Left renal cortex interstitium (tissue), 4 donors: Measurements from ENCODE around the gene LRRC74B. TPM values are rescaled to one million over a fixed set of nuclear protein-coding genes. Genes with fewer than 3 reads are reported as not detected.

Source experiments
- DNase-seq, 4 donors: peaks; one replicate each; pipeline ENCODE4 v3.0.0-alpha.2; 2013; ENCODE audit warnings: low read depth in 4 of 4, low spot score in 2 of 4, missing footprints in 1 of 4
- polyA plus RNA-seq, 4 donors: library from polyadenylated mRNA; unstranded; fragments of 120-200 nt; gene quantifications; one replicate each; pipeline ENCODE4 v1.2.1, GENCODE V29; 2013; ENCODE audit not compliant: insufficient read length in 4 of 4

LRRC74B gene
- polyA plus RNA-seq, 4 donors, result 0.16 to 0.30 (median 0.19) TPM

- DNase-seq, result no peak
Measured at GRCh38 chr22:21013657-21014201, 32.0 kb upstream of the LRRC74B start.

DNA sequence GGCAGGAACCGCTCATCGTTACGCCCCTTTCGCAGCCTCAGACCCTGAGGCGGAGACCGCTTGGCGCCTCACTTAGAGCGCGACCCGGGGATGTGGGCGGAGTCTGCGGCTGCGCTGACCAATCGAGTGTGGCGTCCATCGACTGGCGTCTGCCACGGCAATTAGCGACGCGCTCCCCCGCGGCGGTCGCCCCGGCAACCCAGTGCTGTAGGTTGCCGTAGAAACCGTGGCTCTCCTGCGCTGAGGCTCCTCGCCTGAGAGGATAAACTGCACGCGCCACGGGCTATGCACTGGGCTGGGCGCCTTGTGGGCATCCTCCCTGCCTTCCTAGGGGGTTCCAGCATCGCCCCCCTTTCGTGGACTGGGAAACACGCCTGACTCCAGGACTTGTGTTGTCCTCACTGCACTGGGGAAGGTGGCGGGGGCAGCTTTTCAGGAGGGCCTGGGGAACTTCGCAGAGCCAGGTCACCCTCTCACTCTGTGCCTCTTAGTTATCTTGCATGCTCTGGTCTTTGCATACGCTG lies 31.5 kb upstream of the LRRC74B start:
- DNase-seq, result peak; percentile 79 to 91 (median 87)

DNA sequence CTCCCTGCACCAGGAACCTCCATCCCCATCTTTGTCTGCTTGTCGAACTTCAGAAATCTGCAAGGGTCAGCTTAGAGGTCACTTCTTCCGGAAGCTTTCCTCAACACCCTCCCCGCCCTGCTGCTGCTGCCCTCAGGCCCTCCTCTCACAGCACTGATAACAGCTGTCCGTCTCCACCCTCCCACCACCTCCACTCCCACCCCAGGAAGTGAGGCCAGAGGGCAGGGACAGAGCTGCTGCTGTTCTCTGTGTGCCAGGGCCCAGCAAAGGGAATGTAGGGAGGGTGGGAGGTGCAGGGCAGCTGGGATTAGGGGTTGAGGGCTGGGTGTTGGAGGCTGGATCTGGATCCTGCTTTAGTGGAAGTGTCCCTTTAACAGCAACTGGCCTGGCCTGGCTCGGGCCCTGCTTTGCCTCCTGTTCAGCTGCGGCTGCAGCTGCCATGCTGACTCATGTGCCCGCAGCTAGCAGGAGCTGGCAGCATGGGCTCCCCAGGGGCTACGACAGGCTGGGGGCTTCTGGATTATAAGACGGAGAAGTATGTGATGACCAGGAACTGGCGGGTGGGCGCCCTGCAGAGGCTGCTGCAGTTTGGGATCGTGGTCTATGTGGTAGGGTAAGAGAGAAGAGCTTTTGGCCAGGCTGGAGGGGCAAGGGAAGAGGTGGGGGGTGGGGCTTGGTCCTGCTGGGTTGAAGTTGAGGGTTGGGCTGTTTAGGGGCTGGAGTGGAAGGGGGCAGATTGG lies 30.9 kb upstream of the LRRC74B start, which contains the start of gene P2RX6:
Gene P2RX6, plus strand, starts transcription at position 440 of the 740 bp plus-strand sequence. Its CDS starts 10 bp downstream, at position 450.
- DNase-seq, result no peak

GRCh38 chr22:21015466-21016006 lies 30.2 kb upstream of the LRRC74B start:
- no peak for DNase-seq

DNA sequence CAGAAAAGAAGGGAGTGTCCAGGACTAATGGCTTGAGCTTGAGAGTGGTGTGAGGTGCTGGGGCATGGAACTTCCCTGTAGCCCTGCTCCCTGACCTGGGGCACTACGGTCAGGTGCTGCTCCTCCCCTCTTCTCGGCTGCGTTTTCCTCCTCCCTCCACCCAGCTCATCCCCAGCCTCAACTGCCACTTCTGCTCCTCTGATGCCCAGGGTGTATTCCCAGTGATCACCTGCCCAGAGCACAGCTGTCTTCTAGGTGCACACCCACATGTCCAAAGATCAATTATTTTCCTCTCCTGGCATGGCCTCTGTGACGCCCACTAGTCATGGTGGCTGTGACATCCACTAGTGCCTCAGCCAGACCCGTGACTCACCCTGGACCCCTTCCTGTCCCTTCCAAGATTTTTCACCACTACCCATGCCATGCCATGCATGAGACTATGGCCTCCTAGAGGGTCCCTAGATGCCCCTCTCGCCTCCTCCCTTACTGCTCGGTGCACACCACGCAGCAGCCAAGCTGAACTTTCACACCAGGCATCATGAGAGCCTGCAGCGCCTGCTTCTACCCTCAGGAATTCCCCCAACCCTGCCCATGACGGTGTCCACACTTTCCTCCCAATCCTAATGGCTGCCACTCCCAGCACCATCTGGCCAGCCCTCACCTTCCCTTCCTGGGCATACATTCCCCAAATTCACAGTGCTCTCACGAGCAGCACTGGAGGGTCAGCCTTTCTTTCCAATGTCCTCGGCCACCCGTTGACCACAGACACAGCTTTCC lies 28.9 kb upstream of the LRRC74B start:
- DNase-seq, result no peak

DNA sequence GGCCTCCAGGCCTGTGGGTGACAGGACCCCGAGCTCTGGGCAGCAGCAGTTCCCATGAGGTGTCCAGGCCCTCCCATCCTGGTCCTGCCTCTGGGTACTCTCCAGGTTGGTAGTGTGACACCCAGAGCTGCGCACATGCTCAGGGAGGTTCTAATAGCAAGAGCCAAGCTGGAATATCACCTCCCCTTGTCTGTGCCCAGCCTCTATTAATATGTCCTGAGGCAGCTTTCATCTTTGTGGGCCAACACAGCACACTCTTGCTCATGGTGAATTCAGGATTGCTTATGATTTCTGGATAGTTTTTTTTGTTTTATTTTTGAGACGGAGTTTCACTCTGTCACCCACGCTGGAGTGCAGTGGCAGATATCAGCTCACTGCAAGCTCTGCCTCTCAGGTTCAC lies 27.4 kb upstream of the LRRC74B start:
- no peak for DNase-seq

DNA sequence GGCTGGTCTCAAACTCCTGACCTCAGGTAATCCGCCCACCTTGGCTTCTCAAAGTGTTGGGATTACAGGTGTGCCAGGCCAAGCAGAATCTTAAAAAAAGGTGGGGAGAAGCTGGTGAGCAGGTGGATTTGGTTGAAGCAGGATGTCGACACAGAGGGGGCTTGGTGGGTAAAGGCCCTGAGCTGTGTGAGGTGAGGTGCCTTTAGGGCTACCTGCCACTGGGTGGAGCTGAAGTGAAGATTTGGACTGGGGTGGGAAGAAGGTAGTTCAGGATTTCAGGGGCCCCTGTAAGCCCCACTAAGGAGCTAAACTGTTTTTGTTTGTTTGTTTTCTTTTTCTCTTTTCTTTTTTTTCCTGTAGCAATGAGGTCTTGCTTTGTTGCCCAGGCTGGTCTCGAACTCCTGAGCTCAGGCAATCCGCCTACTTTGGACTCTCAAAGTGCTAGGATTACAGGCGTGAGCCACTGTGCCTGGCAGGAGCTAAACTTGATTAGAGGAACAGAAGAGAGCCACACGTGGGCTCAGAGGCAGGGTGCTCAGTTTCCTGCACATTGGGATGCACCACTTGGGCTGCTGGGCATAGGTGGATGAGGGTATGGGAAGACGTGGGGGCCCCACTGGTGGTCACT lies 24.8 kb upstream of the LRRC74B start:
- DNase-seq, result no peak

GRCh38 chr22:21022507-21022906 lies 23.2 kb upstream of the LRRC74B start:
- DNase-seq, result no peak

GRCh38 chr22:21022955-21023614 lies 22.7 kb upstream of the LRRC74B start:
- DNase-seq, result no peak

DNA sequence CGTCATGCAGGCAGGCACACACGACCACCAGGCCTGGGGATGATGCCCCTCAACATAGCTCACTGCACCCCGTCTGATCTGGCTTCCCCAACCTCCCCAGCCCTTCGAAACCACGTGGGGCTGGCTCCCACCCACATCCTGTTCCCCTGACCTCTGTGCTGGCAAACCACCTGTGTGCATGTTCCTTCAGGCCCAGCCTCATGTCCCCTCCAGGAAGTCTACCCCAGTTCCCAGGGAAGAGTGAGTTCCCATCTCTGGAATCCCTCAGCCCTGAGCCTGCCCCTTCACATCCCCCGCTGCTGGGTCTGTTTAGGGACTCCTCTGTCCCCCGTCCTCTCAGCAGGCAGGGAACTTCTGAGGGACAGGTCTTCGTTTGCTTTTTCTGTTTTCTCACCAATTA lies 20.5 kb upstream of the LRRC74B start:
- no peak for DNase-seq

GRCh38 chr22:21025763-21026755 lies 19.7 kb upstream of the LRRC74B start:
- no peak for DNase-seq

DNA sequence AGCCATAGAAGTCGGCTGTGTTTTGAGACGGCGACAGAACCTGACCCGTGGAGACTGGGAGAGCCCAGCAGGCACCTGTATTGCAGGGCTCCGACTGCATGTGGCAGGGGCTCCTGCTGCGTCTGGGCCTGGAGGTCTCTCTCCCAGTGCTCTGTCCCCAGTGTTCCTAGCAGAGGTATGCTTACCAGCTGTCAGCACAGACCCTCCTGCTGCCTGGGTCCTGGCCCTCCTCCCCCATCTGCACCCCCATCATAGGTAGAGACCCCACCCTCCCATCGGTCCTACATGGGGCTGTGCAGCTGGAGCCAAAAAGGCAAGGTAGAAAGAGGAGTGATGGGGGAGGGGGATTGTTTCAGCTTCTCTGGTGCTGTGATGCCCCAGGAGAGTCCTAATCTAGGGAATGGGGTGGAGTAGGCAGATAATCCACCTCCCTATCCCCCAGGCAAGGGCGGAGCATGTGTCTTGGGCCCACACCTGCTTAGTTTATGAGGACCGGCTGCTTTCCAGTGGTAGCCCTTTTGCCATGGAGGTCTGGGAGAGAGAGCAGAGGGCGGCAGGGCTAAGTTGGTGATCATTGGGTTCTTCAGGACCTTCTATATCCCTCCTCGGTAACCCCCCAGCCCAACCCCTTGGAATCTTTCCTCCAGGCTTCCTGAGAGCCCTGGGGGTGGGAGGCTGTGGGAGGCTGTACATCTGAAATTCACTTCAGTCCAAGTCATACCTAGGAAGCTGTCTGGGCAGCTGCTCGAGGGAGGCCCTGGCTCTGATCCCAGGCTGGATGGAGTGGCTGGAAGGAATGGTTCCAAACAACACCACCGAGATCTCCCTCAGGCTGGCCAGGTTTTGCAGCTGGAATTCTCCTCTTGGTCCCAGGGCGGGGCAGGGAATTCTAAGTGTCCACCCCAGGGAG lies 18.7 kb upstream of the LRRC74B start:
- DNase-seq, result no peak

GRCh38 chr22:21028277-21029251 lies 17.2 kb upstream of the LRRC74B start:
- no peak for DNase-seq

- no peak for DNase-seq
Measured at GRCh38 chr22:21029486-21030025, 16.2 kb upstream of the LRRC74B start.

GRCh38 chr22:21030032-21030431 lies 15.7 kb upstream of the LRRC74B start:
- DNase-seq, result no peak
